Neutrophil (primary cell): ENCODE data around the gene GPR176.

Experiments
- H3K27ac ChIP-seq: fragments of 200-600 bp; sonication (generic); 2 replicates; pipeline ENCODE4 v1.5.1; 2016; ENCODE audit warnings: mild to moderate bottlenecking, moderate library complexity
- H3K27me3 ChIP-seq: fragments of 200-600 bp; sonication (generic); 2 replicates; pipeline ENCODE4 v1.6.0; 2016; ENCODE audit warnings: mild to moderate bottlenecking
- H3K36me3 ChIP-seq: fragments of 200-600 bp; sonication (generic); 2 replicates; pipeline ENCODE4 v1.5.1; 2017
- H3K4me1 ChIP-seq, 2 experiments: fragments of 200-600 bp in 1 of 2; sonication (generic) in 1 of 2; 1 replicate in 1 of 2; 2 replicates in 1 of 2; pipeline versions ENCODE4 v1.5.1 to v1.6.1; 2013 to 2016; ENCODE audit warnings: low read depth in 1 of 2, low read length in 1 of 2, mild to moderate bottlenecking in 1 of 2, moderate library complexity in 1 of 2; ENCODE audit not compliant: control insufficient read depth in 1 of 2, insufficient read depth in 1 of 2
- H3K4me3 ChIP-seq, 2 experiments: fragments of 200-600 bp in 1 of 2; sonication (generic) in 1 of 2; 1 replicate in 1 of 2; 2 replicates in 1 of 2; pipeline ENCODE4 v1.5.1; 2013 to 2016; ENCODE audit warnings: low read depth in 1 of 2, low read length in 1 of 2, mild to moderate bottlenecking in 1 of 2, moderate library complexity in 1 of 2
- H3K9me3 ChIP-seq: fragments of 200-600 bp; sonication (generic); 2 replicates; pipeline ENCODE4 v1.5.1; 2016
- CTCF ChIP-seq: fragments of 200-600 bp; sonication (generic); IDR thresholded peaks from 2 replicates; pipeline ENCODE4 v1.5.1; 2016; ENCODE audit warnings: antibody characterized with exemption

Gene GPR176

GRCh38 chr15:39777496-39777895 lies 142.6 kb downstream of the GPR176 start:
- TF ChIP-seq CTCF: no peak
- H3K36me3 ChIP-seq: no peaks in the 10 kb centered on the region
- no peak overlapping the region for H3K27ac ChIP-seq
- H3K27me3 ChIP-seq: no peaks in the 10 kb centered on the region
- no peaks in the 10 kb centered on the region for H3K9me3 ChIP-seq
- H3K4me3 ChIP-seq: no peak overlapping the region
- H3K4me1 ChIP-seq: peaks cover 13 to 19% of the 10 kb centered on the region in 2 experiments

- Histone ChIP-seq H3K27me3 (no peaks in the 10 kb centered on the region), H3K4me1 (peaks cover 5 to 10% of the 10 kb centered on the region in 2 experiments), H3K9me3 (no peaks in the 10 kb centered on the region), H3K27ac (no peak overlapping the region), H3K4me3 (no peak overlapping the region), H3K36me3 (no peaks in the 10 kb centered on the region)
- TF ChIP-seq CTCF: no peak
Measured at GRCh38 chr15:39776068-39776467, 144.0 kb downstream of the GPR176 start.

GRCh38 chr15:39774688-39775267 lies 145.3 kb downstream of the GPR176 start:
- H3K27ac ChIP-seq: peak overlapping the region; percentile 7
- no peaks in the 10 kb centered on the region for H3K36me3 ChIP-seq
- no peaks in the 10 kb centered on the region for H3K27me3 ChIP-seq
- H3K9me3 ChIP-seq: no peaks in the 10 kb centered on the region
- no peak overlapping the region for H3K4me3 ChIP-seq
- H3K4me1 ChIP-seq: peaks cover 5 to 10% of the 10 kb centered on the region in 2 experiments
- TF ChIP-seq CTCF: no peak

- peaks cover 5 to 10% of the 10 kb centered on the region in 2 experiments for H3K4me1 ChIP-seq
- H3K9me3 ChIP-seq: no peaks in the 10 kb centered on the region
- no peaks in the 10 kb centered on the region for H3K36me3 ChIP-seq
- H3K27me3 ChIP-seq: no peaks in the 10 kb centered on the region
- no peak overlapping the region for H3K27ac ChIP-seq
- TF ChIP-seq CTCF: no peak
- H3K4me3 ChIP-seq: no peak overlapping the region
Measured at GRCh38 chr15:39770748-39771689, 149.0 kb downstream of the GPR176 start.

- no peaks in the 10 kb centered on the region for H3K9me3 ChIP-seq
- H3K36me3 ChIP-seq: no peaks in the 10 kb centered on the region
- TF ChIP-seq CTCF: no peak
- H3K4me1 ChIP-seq: no peaks in the 10 kb centered on the region
- no peak overlapping the region for H3K27ac ChIP-seq
- H3K4me3 ChIP-seq: no peak overlapping the region
- no peaks in the 10 kb centered on the region for H3K27me3 ChIP-seq
Measured at GRCh38 chr15:39767921-39768320, 152.1 kb downstream of the GPR176 start.
